Endothelial cell of umbilical vein (primary cell): Measurements from ENCODE around the gene SLC35B4.

Source experiments
- JUN ChIP-seq: IDR thresholded peaks from 2 replicates; pipeline ENCODE4 v1.6.1; 2011; ENCODE audit warnings: borderline replicate concordance, low read depth; ENCODE audit not compliant: insufficient read length, insufficient read depth
- TF ChIP-seq, protein P1 (sequence below): IDR thresholded peaks from 2 replicates; pipeline ENCODE4 v1.6.1; 2011; ENCODE audit not compliant: insufficient read depth, insufficient read length
- TF ChIP-seq, protein P2 (sequence below), 2 donors: IDR thresholded peaks; 1 replicate in 1 of 2; 2 replicates in 1 of 2; pipeline ENCODE4 v1.5.1; 2011; ENCODE audit warnings: low read length in 2 of 2, mild to moderate bottlenecking in 2 of 2, moderate library complexity in 2 of 2, control low read depth in 1 of 2, inconsistent platforms in 1 of 2, low read depth in 1 of 2; ENCODE audit not compliant: insufficient read depth in 1 of 2; ENCODE audit errors: extremely low read depth in 1 of 2

DNA sequence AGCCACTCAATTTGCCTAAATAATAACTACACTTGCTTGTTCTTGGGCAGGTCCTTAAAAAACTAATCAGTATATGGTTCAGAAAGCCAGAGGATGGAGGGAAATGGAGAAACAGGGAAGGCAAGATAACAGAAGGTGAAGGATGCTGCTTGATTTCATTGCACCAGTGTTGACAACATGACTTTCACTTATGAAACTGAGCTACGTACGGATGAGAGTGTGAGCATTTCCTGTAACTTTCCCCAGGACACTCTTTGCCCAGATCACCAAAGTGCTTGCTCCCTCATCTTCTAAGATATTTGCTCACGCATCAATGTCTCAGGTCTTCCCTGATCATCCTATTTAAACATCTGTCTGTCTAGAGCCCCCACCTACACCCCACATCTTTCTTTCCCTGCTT is 37.4 kb downstream of the SLC35B4 start:
- TF ChIP-seq, protein P1, sequence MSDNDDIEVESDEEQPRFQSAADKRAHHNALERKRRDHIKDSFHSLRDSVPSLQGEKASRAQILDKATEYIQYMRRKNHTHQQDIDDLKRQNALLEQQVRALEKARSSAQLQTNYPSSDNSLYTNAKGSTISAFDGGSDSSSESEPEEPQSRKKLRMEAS: no peak
- TF ChIP-seq, protein P2, sequence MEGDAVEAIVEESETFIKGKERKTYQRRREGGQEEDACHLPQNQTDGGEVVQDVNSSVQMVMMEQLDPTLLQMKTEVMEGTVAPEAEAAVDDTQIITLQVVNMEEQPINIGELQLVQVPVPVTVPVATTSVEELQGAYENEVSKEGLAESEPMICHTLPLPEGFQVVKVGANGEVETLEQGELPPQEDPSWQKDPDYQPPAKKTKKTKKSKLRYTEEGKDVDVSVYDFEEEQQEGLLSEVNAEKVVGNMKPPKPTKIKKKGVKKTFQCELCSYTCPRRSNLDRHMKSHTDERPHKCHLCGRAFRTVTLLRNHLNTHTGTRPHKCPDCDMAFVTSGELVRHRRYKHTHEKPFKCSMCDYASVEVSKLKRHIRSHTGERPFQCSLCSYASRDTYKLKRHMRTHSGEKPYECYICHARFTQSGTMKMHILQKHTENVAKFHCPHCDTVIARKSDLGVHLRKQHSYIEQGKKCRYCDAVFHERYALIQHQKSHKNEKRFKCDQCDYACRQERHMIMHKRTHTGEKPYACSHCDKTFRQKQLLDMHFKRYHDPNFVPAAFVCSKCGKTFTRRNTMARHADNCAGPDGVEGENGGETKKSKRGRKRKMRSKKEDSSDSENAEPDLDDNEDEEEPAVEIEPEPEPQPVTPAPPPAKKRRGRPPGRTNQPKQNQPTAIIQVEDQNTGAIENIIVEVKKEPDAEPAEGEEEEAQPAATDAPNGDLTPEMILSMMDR (IDR thresholded peaks at IDR 0.05; ENCODE audit: extremely low read depth in 1 of 2, insufficient read depth in 1 of 2, low read depth in 1 of 2, low read length in 2 of 2): no peak
- TF ChIP-seq JUN: no peak
